Suppressor macrophage treated with lipopolysaccharide for 4 hours (primary cell): ENCODE data around the gene MMP11.
A peak's percentile ranks its signal among the peaks of the same experiment; 100 is the strongest.

Source experiments
- DNase-seq: peaks from one replicate; pipeline ENCODE4 v3.0.0-alpha.2; 2020

Gene MMP11

GRCh38 chr22:23762842-23763578 is 9.6 kb upstream of the MMP11 start, which contains the start of gene C22orf15:
Gene C22orf15 (plus strand): TSS chr22:23762990. CDS start chr22:23763307, 317 bp downstream.
- DNase-seq, result no peak

DNA sequence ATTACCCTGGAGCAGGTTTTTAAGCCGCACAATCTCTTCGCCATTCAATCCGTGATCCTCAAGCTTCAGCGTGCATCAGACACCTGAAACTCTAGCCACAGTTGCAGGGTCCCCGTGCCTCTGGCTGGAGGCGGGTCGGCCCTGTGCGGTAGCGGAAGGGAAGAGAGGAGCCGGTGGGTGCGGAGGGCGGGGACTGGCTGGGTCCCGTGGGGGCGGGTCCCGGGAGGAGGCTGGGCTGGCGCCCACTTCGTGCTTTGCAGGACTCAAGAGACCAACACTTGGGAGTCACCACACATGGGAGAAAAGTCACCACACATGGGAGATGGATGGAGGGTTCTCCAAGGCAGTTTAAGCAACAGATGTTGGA is 9.1 kb upstream of the MMP11 start:
- DNase-seq, result peak; percentile 16

DNA sequence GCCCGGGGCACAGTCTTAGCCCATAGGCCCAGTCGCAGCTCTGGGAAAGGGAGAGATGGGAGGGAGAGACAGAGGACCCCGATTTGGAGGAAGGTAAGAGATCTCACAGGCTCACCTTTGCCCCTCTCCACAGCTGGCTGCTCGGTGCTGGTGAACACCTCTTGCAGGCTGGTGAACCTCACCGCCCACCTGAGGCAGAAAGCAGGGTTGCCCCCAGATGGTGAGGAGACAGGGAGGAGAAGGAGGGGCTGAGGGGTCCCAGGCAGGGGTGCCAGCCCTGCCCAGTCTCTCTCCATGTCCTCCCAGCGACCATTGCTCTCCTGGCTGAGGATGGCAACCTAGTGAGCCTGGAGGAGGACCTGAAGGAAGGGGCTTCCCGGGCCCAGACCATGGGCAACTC is 8.7 kb upstream of the MMP11 start:
- no peak for DNase-seq

DNA sequence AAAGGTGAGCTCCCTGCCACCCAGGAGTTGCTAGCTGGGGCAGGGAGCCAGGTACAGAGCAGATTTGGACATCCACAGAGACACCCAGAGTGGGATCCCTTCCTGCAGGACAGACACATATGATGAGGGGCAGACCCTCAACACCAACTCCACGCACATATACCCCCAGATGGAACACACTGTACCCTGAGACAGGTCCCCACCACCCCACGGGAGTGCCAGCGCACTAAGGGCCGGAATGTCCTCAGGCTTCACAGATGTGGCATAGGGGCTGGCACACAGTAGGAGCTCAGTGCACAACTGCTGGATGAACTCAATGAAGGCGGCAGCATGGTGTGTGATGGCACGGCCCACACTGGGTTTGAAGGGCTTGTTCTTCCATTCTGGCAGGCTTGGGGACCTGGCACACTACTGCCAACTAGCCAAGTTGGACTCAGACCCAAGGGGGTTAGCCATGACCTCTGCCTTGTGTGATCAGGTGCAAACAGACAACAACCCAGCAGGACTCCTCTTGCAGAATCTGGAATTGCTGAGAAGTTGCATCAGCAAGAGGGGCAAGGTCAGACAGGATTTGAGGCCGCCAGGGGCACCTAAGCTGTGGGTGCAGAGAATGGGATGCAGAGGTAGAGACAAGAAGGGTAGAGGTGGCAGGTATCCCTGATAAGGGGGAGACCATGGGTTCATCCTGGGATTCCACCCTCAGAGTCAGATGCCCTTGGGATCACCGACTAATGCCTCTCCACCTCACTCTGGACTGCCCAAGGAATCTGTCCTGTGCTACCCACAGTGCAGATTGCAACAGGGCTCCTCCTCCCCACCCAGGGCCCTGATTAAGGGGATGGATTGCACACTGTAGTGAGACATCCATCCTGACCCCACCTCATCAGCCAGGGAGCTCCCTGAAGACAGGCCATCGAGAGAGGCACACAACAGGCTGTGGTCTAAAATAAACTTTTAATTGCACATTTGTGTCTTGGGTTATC is 7.5 kb upstream of the MMP11 start:
- DNase-seq, result no peak

- DNase-seq, result no peak
These were observed 5.4 kb upstream of the MMP11 start for GRCh38 chr22:23767303-23767672.

DNA sequence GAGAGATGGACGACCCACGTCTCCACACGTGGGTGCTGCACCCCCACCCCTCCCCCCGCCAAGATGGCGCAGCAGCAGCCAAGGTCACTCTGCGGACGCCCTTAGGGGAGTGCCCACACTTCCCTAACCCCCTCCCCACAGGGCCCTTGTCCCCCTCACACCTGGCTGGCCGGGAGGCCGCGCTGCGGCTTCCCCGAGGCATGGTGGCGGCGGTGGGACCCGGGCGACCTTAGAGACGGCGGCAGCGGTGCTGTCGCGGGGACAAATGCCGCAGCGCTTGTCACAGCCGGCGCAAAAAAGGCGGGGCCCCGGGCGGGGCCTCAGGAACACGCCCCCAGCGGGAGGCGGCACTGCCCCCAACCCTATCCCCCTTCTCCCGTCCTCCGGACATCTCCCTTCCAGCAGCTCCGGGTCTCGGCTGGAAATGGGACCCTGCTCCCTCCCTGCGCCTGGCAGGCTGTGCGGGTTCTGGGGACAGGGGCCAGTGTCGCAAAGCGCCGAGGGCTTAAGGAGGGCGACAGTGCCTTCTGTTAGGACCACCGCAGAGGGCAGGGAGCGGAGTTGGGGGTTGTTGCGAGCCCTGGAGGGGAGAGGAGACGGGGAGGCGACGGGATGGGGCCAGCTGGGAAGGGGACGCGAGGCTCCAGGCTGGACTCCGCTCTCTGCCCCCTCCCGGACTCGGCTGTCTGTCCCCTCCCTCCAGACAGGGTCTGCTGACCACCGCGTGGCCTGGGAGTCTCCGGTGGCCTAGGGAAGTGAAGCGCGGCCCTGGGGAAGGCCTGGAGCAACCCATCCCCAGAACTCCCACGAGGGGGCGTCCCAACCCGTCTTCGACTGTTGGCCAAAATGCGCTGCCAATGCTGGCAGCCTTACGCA is 4.7 kb upstream of the MMP11 start, which contains the start of gene CHCHD10:
Gene CHCHD10, minus strand, starts transcription at position 300 of the 876 bp plus-strand sequence. Its CDS starts 98 bp downstream, at position 202.
- DNase-seq, result peak; percentile 93

DNA sequence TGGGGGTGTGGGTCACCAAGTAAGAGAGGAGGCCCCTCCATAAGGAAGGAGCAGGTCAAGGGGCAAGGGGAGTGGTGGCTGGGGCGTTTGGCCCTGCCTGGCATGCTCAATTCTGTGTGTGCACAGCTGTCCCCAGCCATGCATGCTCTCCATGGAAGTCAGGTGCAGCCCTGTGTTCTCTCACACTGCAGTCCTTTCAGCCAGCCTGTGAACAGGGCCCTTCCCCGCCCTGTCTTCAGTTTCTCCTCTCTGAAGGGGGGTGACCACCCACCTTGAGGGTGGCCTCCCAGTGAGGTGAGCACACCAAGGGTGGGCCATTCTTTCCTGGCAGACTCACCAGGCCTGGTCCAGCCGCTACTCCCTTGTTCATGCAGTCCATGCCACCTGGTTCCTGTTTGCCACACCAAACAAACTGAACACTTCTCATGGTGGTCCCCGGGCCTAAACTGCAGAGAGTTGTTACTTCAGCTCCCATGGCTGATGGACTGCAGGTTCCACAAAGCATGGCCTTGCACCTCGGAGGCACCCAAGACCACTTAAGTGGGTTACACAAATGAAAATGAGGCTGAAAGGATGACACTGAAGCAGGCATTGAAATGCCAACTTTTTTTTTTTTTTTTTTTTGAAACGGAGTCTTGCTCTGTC is 3.2 kb upstream of the MMP11 start:
- no peak for DNase-seq

DNA sequence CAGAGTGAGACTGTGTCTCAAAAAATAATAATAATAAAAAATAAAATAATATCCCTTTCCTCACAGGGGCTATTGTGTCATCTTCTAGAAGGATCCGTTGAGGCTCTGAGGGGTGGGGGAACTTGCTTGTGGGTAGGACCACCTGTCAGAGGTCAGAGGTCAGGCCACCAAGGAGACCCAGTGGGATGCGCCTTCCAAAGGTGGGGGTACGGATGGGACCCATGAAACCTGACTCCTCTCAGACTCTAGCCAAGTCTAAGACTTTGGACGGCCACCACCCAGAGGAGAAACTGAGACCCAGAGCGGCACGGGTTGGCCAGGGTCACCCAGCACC is 367 bp upstream of the MMP11 start:
- no peak for DNase-seq

GRCh38 chr22:23773483-23774113 is 949 bp downstream of the MMP11 start:
- DNase-seq, result no peak

- no peak for DNase-seq
These were observed 1.7 kb downstream of the MMP11 start for GRCh38 chr22:23774114-23774921.

GRCh38 chr22:23774922-23775436 is 2.3 kb downstream of the MMP11 start:
- no peak for DNase-seq

- DNase-seq, result no peak
These were observed 3.2 kb downstream of the MMP11 start for GRCh38 chr22:23775779-23776375.

DNA sequence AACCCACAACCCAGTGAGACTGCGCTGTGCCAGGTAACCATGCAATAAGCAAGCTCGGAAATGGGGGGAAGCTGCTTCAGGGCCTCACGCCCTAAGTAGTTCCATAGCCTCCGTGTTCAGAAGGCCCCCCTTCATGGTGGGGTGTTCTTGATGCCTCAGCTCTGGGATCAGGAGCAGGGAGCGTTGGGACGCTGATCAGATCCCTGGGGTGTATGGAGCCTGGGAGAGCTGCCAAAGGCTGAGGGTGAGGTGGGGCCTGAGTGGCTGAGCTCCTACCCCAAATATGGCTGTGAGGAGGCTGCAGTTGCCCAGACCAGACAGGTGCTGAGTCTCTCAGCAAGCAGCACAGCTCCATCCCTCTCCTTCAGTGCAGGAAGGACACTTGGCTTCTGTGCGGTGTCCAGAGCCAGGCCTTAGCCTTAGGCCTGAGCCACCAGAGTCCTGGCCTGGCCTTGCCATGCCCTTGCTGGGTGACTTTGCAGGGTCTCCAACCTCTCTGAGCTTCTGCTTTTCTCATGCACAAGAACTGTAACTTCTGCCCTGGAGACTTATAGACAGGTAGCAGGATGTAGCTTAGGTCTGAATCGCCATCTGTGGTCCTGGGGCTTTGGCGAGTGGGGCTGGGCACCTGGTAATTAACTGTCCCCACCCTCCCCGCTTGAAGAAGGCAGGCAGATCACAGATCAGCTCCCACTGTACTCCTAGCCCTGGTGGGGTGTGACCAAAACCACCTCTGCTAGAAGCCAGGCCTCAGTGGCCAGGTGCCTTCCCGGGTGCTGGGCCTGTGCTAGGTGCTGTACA is 5.3 kb downstream of the MMP11 start:
- DNase-seq, result no peak

GRCh38 chr22:23778577-23778900 is 5.9 kb downstream of the MMP11 start:
- DNase-seq, result no peak

GRCh38 chr22:23779083-23779482 is 6.4 kb downstream of the MMP11 start:
- DNase-seq, result no peak

- DNase-seq, result no peak
These were observed 7.1 kb downstream of the MMP11 start for GRCh38 chr22:23779731-23780130.

DNA sequence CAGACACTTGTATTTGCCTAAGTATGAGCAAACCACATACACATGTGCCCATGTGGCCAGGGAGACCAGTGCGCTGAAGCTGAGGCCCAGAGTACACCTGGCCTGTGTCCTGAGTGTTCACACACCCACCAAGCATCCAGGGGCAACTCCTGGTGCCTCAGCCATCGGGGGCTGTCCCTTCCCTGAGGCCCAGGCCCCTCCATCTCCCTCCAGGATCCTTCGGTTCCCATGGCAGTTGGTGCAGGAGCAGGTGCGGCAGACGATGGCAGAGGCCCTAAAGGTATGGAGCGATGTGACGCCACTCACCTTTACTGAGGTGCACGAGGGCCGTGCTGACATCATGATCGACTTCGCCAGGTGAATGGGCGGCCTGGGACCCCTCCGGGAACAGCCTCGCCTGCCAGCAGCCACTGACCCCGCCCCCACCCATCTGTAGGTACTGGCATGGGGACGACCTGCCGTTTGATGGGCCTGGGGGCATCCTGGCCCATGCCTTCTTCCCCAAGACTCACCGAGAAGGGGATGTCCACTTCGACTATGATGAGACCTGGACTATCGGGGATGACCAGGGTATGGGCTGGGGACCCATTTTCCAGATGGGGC is 7.6 kb downstream of the MMP11 start:
- no peak for DNase-seq

GRCh38 chr22:23781065-23781464 is 8.4 kb downstream of the MMP11 start:
- DNase-seq, result no peak

DNA sequence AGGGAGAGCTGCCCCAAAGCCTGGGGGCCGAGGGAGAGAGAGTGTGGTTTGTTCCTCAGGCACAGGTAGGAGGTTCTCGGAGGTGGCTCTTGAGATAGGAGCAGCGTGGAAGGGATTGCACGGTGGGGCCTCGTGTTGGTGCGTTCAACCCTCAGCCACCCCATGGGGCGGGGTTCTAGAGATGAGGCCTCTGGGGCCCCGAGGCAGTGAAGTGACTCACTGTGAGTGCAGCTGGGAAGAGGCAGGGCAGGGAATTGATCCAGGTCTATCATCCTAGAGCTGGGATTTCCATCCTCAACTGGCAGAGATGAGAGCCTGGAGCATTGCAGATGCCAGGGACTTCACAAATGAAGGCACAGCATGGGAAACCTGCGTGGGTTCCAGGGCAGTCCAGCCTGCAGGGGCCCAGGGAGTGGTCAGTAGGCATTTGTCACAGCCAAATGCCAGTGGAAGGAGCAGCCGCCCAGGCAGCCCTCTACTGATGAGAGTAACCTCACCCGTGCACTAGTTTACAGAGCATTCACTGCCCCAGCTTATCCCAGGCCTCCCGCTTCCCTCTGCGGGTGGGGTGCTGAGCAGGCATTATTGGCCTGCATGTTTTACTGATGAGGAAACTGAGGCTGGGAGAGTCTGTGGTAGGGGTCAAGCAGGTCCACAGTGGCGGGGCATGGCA is 9.0 kb downstream of the MMP11 start:
- no peak for DNase-seq
